Ascending aorta (tissue), 2 donors: ENCODE results near the gene GLCE. TPM values are rescaled to one million over a fixed set of nuclear protein-coding genes. Genes with fewer than 3 reads are reported as not detected.

Experiments
- DNase-seq, 2 donors: peaks; one replicate each; pipeline ENCODE4 v3.0.0-alpha.2; 2019; ENCODE audit warnings: low spot score in 2 of 2
- H3K27ac ChIP-seq, 2 donors: fragments of 200-600 bp; sonication (generic); one replicate each; pipeline ENCODE4 v1.5.1; 2016 to 2017; ENCODE audit warnings: mild to moderate bottlenecking in 1 of 2
- H3K27me3 ChIP-seq: fragments of 200-600 bp; sonication (generic); one replicate; pipeline ENCODE4 v1.5.1; 2017
- H3K36me3 ChIP-seq, 2 donors: fragments of 200-600 bp; sonication (generic); one replicate each; pipeline ENCODE4 v1.5.1; 2016
- H3K4me1 ChIP-seq, 2 donors: fragments of 200-600 bp; sonication (generic); one replicate each; pipeline ENCODE4 v1.5.1; 2016 to 2017; ENCODE audit warnings: mild to moderate bottlenecking in 1 of 2
- H3K4me3 ChIP-seq, 2 donors: fragments of 200-600 bp; sonication (generic); one replicate each; pipeline ENCODE4 v1.5.1; 2016 to 2017; ENCODE audit warnings: mild to moderate bottlenecking in 1 of 2
- H3K9me3 ChIP-seq, 2 donors: fragments of 200-600 bp; sonication (generic); one replicate each; pipeline ENCODE4 v1.5.1; 2016
- CTCF ChIP-seq, 3 experiments: fragments of 200-600 bp in 2 of 3; fragments of 450-650 bp in 1 of 3; sonication (generic) in 2 of 3; IDR thresholded peaks; one replicate each; pipeline ENCODE4 v1.5.1; 2016 to 2019; ENCODE audit warnings: antibody characterized with exemption in 3 of 3, mild to moderate bottlenecking in 1 of 3, moderate library complexity in 1 of 3
- intact Hi-C: fragments of 100-400 bp; cut with DNase I; formaldehyde crosslinking; loops from one replicate; pipeline ENCODE4 v1.15.1; 2023
- total RNA-seq: library from RNA; depleted of rRNA; stranded (reverse); fragments of >200 nt; gene quantifications from one replicate; pipeline ENCODE4 v1.1.0, GENCODE V29; 2016

The GLCE gene
- total RNA-seq, 1 donor from 2014 or later: 13.9 TPM

GRCh38 chr15:69222002-69222474, 61.6 kb downstream of the GLCE start:
- no peak overlapping the region for H3K4me3 ChIP-seq
- H3K36me3 ChIP-seq: no peaks in the 10 kb centered on the region
- H3K4me1 ChIP-seq: no peaks in the 10 kb centered on the region
- H3K27ac ChIP-seq: no peak overlapping the region
- intact Hi-C loops: no loop called here
- H3K9me3 ChIP-seq: peaks cover 5 to 16% of the 10 kb centered on the region in 2 donors
- no peak for TF ChIP-seq CTCF (IDR thresholded peaks at IDR 0.05)
- no peaks in the 10 kb centered on the region for H3K27me3 ChIP-seq
- no peak for DNase-seq

DNA sequence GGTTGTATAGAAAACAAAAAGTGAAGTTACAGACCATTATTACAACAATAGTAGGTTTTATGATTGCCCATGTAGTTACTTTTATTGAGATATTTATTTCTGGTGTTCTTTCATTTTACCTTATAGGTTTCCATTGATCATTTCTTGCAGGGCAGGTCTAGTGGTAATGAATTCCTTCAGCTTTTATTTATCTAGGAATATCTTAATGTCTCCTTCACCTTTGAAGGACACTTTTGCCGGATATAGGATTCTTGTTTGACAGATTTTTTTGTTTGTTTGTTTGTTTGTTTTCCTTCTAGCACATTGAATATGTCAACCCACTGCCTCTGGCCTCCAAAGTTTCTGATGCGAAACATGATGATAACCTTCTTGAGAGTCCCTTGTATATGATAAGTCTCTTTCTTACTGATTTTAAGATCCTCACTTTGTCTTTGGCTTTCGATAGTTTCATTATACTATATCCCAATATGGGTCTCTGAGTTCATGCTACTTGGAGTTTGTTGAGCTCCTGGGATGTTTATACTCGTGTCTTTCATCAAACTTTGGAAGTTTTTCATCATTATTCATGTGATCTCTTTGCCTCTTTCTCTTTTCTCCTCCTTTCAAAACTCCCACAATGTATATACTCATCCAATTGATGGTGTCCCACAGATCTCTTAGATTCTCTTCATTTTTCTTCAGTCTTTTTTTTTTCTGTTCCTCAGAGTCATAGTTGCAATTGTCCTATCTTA, 62.8 kb downstream of the GLCE start:
- no peak for DNase-seq
- no peaks in the 10 kb centered on the region for H3K36me3 ChIP-seq
- H3K27ac ChIP-seq: no peak overlapping the region
- intact Hi-C loops: no loop called here
- H3K27me3 ChIP-seq: no peaks in the 10 kb centered on the region
- no peaks in the 10 kb centered on the region for H3K4me1 ChIP-seq
- no peak overlapping the region for H3K4me3 ChIP-seq
- H3K9me3 ChIP-seq: peaks cover 5 to 16% of the 10 kb centered on the region in 2 donors
- TF ChIP-seq CTCF (IDR thresholded peaks at IDR 0.05): no peak

GRCh38 chr15:69224383-69224782, 63.9 kb downstream of the GLCE start:
- Histone ChIP-seq H3K27ac (no peak overlapping the region), H3K4me1 (no peaks in the 10 kb centered on the region), H3K36me3 (peaks cover 0 to 3% of the 10 kb centered on the region in 2 donors), H3K9me3 (peaks cover 5 to 16% of the 10 kb centered on the region in 2 donors), H3K27me3 (no peaks in the 10 kb centered on the region), H3K4me3 (no peak overlapping the region)
- intact Hi-C loops: no loop called here
- no peak for TF ChIP-seq CTCF (IDR thresholded peaks at IDR 0.05)
- no peak for DNase-seq

DNA sequence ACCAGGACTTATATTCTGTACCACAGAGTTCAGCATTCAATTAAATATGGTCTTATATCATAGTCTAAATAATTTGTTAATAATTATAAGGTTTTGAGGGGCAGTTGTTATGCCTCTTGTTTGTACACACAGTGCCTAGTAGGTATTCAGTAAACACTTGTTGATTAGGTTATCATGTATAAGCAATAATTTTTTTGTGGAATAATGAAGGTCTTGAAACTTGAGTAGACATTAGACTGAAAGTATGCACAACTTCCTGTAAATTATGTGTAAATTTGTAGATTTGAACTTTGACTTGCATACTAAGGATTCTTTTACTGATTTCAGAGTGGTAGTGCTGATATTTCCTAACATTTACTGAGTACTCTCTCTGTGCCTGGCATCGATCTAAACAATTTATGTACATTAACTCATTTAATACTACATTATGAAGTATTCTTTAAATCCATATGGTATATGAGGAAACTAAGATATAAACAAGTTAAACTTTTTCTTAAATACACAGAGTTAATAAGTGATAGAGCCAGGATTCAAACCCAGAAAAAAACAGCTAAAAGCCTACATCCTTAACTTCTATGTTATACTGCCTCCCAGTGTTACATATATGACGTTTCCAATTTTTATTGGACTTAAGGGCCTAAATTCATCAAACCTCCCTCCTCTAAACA, 65.1 kb downstream of the GLCE start:
- Histone ChIP-seq H3K4me3 (no peak overlapping the region), H3K9me3 (peaks cover 5 to 16% of the 10 kb centered on the region in 2 donors), H3K36me3 (peaks cover 0 to 3% of the 10 kb centered on the region in 2 donors), H3K4me1 (no peaks in the 10 kb centered on the region), H3K27ac (no peak overlapping the region), H3K27me3 (no peaks in the 10 kb centered on the region)
- peak in 2 of 3 experiments; percentile 28 to 39 for TF ChIP-seq CTCF (IDR thresholded peaks at IDR 0.05)
- DNase-seq: no peak
- intact Hi-C loops: loop anchor here (1.0 kb wide), 1 partner anchor 166 kb away; no protein-coding TSS in a partner anchor

GRCh38 chr15:69226023-69226355, 65.6 kb downstream of the GLCE start:
- no peak overlapping the region for H3K4me3 ChIP-seq
- intact Hi-C loops: no loop called here
- DNase-seq: no peak
- TF ChIP-seq CTCF (IDR thresholded peaks at IDR 0.05): peak in 2 of 3 experiments; percentile 3 to 5
- no peaks in the 10 kb centered on the region for H3K4me1 ChIP-seq
- H3K27ac ChIP-seq: no peak overlapping the region
- H3K27me3 ChIP-seq: no peaks in the 10 kb centered on the region
- H3K9me3 ChIP-seq: peaks cover 5 to 16% of the 10 kb centered on the region in 2 donors
- H3K36me3 ChIP-seq: peaks cover 0 to 3% of the 10 kb centered on the region in 2 donors
